Epithelial cell of esophagus (primary cell): ENCODE data around the gene PELI1.

Source experiments
- DNase-seq: peaks from one replicate; pipeline ENCODE4 v3.0.0; 2010; ENCODE audit warnings: low read depth
- H3K4me3 ChIP-seq: 2 replicates; pipeline ENCODE4 v1.5.1; 2011; ENCODE audit warnings: mild to moderate bottlenecking, low read length, control low read depth
- CTCF ChIP-seq: IDR thresholded peaks from 2 replicates; pipeline ENCODE4 v1.5.1; 2011; ENCODE audit warnings: low read depth, mild to moderate bottlenecking, low read length, control low read depth, inconsistent platforms; ENCODE audit not compliant: insufficient read depth; ENCODE audit errors: missing control alignments

Gene PELI1

GRCh38 chr2:64133354-64133753, 10.9 kb downstream of the PELI1 start:
- TF ChIP-seq CTCF: no peak
- H3K4me3 ChIP-seq: no peak overlapping the region
- no peak for DNase-seq

GRCh38 chr2:64130333-64130732, 13.9 kb downstream of the PELI1 start:
- DNase-seq: no peak
- no peak overlapping the region for H3K4me3 ChIP-seq
- no peak for TF ChIP-seq CTCF

- DNase-seq: no peak
These were observed 15.3 kb downstream of the PELI1 start for GRCh38 chr2:64128943-64129391.

DNA sequence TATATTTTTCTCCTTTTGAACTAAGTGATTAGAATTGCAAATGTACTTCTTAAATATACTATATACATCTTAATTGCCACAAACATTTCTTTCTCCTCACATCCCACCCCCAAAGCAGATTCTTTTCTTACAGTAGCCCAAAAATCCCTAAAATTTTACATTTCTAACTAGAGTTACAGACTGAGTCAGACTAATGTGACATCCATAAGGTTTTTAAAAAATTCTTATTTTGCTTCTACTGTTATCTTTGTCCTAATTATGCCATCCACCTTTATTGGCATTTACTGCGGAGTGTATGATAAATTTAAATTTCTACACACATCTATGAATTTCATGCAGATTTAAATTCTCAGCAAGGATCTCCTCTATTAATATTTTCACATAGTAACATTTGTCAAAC, 15.8 kb downstream of the PELI1 start:
- no peak overlapping the region for H3K4me3 ChIP-seq
- TF ChIP-seq CTCF: no peak
- no peak for DNase-seq

More at GRCh38 chr2:64128943-64129391, 15.3 kb downstream of the PELI1 start:
- H3K4me3 ChIP-seq: no peak overlapping the region
- no peak for TF ChIP-seq CTCF

GRCh38 chr2:64127119-64127518, 17.1 kb downstream of the PELI1 start:
- H3K4me3 ChIP-seq: no peak overlapping the region
- DNase-seq: no peak
- no peak for TF ChIP-seq CTCF

GRCh38 chr2:64126601-64127000, 17.6 kb downstream of the PELI1 start:
- H3K4me3 ChIP-seq: no peak overlapping the region
- TF ChIP-seq CTCF: no peak
- no peak for DNase-seq

DNA sequence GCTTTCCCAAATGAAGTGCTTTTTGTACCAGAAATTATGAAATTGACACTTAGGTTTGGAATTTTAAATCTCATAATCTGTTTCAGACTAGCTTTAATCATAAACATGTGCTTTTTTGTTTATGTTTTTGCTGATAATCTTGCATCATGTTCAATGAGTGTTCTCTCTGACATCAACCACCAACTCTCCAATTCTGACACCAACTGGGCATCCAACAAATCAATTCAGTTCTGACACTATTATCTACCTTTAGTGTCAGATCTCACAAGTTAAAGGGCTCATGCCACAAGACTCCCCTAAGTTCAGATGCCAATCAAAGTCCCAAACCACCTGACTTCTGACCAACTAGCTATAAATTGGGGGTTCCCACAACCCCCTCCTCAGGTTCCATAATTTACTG, 19.6 kb downstream of the PELI1 start:
- TF ChIP-seq CTCF: no peak
- DNase-seq: no peak

More for the DNA sequence above, 19.6 kb downstream of the PELI1 start:
- no peak overlapping the region for H3K4me3 ChIP-seq
